PC-3 (cell line): ENCODE measurements around the gene PPP4R4.

ENCODE experiments used
- EZH2 ChIP-seq: fragments of 300-600 bp; sonication (generic); IDR thresholded peaks from one replicate; pipeline ENCODE4 v1.6.1; 2017; ENCODE audit warnings: antibody characterized with exemption, mild to moderate bottlenecking, low read length; ENCODE audit not compliant: unreplicated experiment
- TF ChIP-seq, protein P1 (sequence below): fragments of 300-600 bp; sonication (generic); conservative IDR thresholded peaks from 2 replicates; pipeline ENCODE4 v1.5.1; 2017; ENCODE audit warnings: antibody characterized with exemption, low read depth, mild to moderate bottlenecking, low read length

DNA sequence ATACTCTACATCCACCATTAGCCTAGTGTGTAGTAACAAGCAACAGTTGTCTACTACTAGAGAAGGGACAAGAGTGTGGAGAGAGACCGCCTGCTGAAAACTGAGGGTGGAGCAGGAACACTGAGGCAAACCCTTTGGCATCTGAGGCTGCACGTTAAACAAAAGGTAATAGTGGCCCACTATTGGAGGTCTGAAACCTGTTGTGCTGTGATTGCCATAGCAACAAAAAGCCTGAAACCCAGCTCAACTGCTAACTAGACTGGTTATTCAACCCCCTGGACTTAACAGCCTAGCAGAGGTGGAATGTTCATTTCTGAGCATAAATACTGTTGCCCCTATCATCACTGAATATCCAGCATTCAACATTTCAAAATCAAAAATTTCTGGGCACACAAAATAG is 43.0 kb downstream of the PPP4R4 start:
- TF ChIP-seq EZH2 = no peak
- TF ChIP-seq, protein P1, sequence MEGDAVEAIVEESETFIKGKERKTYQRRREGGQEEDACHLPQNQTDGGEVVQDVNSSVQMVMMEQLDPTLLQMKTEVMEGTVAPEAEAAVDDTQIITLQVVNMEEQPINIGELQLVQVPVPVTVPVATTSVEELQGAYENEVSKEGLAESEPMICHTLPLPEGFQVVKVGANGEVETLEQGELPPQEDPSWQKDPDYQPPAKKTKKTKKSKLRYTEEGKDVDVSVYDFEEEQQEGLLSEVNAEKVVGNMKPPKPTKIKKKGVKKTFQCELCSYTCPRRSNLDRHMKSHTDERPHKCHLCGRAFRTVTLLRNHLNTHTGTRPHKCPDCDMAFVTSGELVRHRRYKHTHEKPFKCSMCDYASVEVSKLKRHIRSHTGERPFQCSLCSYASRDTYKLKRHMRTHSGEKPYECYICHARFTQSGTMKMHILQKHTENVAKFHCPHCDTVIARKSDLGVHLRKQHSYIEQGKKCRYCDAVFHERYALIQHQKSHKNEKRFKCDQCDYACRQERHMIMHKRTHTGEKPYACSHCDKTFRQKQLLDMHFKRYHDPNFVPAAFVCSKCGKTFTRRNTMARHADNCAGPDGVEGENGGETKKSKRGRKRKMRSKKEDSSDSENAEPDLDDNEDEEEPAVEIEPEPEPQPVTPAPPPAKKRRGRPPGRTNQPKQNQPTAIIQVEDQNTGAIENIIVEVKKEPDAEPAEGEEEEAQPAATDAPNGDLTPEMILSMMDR = no peak
